ENCODE results near the gene REEP6.
"Not testable (repeated sequence)": the region's sequence is repeated elsewhere in the genome, so short reads cannot be mapped to it uniquely, and the experiment has no call there.

REEP6 gene

DNA sequence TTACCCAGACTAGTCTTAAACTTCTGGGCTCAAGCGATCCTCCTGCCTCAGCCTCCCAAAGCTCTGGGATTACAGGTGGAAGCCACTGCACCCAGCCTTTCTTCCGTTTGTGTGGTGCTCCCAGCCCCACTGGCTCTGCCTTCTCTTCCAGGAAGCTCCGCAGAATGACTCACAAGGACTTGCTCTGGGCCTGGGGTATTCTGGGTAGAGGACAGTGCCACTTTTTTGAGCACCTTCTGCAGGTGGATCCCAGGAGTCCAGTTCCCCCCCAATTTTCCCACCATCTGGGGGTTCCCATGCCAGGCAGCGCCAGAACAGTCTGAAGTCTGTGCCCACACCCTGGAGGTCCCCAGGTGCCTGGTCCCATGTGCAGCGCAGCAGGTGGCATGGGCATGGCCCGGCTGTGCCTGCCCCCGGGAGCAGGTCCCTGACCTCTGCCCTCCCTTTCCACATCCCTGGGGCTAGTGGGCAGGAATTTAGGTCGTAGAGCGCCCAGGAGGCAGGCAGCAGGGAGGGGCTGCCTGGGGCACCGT, 1.6 kb downstream of the REEP6 start:
- no peak for DNase-seq

DNA sequence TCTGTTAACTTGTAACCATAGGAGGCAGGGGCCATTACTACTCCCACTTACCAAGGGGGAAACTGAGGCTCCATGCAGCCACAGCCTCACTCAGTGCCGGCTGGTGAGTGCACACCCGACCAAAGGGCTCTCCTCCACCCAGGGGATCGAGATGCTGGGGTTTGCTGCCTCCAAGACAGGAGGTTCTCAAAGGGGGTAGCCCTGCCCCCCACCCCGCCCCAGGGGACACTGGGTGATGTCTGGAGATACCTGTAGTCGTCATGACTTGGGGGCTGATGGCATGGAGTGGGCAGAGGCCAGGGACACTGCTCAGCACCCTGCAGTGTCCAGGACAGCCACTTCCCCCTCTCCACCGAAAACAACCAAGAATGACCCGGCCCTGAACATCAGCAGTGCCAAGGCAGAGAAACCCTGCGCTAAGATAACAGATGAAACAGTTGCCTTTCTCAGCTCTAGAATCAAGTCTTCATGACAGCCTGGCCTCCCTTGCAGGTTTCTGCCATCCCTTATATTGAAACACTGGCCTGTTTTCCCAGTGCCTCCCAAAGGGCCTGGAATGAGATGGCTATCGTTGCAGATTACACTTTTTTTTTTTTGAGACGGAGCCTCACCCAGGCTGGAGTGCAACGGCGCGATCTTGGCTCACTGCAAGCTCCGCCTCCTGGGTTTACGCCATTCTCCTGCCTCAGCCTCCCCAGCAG, 3.3 kb downstream of the REEP6 start:
- no peak for DNase-seq

DNA sequence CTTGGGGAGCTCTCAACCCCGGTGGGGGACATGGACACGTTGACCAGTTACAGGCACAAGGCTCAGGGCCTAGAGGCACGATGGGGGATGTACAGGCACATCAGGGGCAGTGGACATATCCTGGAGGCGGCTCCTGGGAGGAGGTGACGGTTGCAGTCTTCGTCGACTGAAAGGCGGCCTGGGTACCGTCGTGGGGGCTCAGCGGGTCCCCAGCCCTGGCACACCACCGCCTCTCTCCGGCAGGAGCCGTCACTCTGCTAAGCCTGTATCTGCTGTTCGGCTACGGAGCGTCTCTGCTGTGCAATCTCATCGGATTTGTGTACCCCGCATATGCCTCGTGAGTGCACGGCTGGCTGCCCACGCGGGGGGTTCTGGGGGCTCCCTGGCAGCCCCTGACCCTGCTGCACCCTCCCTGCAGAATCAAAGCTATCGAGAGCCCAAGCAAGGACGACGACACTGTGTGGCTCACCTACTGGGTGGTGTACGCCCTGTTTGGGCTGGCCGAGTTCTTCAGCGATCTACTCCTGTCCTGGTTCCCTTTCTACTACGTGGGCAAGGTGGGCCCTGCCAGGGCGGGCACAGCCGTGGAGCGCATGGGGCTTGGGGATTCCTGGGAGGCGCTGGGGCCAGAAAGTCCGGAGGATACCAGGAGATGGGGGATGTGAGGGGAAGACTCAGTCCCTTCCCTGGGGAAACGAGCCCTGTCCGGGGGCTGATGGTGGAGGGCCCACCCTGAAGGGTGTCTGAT, 4.2 kb downstream of the REEP6 start:
- DNase-seq: no peak

DNA sequence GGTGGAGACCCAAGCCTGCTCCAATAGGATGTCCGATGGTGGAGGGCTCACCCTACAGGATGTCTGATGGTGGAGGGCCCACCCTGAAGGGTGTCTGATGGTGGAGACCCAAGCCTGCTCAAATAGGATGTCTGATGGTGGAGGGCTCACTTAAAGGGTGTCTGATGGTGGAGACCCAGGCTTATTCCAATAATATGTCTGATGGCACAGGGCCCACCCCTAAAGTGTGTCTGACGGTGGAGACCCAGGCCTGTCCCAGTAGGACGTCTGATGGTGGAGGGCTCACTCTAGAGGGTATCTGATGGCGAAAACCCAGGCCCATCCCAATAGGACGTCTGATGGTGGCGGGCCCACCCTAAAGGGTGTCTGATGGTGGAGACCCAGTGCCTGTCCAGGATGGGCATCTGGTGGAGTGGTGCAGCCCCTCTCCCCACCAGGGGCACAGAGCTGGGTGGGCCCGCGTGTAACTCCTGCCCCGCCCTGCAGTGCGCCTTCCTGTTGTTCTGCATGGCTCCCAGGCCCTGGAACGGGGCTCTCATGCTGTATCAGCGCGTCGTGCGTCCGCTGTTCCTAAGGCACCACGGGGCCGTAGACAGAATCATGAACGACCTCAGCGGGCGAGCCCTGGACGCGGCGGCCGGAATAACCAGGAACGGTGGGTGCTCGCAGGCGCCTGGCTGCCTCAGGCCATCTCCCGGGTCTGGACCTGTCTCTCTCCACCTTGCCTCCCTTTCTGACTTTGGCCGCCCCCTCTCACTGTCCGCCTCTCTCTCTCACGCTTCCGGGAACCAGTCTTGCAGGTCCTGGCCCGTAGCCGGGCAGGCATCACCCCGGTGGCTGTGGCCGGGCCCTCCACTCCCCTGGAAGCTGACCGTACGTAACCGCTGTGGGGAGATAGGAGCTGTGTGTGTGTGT, 5.1 kb downstream of the REEP6 start:
- DNase-seq: no peak

DNA sequence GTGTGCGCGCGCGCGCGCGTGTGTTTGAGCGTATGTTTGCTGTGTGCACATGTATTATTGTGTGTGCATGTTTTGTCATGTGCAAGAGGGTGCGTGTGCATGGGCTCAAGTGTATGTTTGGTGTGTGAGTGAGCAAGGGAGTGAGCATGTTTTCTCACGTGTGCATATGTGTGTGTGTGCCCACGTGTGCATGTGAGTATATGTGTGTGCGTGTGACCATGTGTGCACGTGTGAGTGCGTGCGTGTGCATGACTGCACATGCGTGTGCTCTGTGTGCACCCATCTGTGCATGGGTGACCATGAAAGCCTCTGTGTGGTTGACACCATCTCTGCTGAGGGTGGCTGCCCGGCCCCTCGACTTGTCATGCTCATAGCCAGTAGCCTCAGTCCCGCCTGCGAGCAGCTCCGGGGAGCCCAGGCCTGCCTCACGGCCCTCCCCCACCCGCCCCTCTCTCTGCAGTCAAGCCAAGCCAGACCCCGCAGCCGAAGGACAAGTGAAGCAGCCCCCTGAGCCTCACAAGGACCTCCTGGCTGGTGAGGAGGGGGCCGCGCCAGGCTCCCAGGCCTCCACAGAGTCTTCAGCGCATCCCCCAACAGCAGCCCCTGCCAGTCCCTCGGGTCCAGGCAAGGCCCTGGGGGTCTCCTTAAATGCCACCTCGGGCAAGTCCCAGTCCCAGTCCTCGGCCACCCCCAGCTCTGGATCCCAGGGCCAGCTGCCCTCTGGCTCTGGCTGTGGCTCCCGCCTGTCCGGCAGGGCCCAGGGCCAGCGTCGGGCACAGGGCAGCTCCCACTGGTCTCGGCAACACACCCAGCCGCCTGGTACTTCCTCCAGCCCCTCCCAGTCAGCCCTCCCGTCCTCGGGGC, 6.0 kb downstream of the REEP6 start:
- DNase-seq: no peak

DNA sequence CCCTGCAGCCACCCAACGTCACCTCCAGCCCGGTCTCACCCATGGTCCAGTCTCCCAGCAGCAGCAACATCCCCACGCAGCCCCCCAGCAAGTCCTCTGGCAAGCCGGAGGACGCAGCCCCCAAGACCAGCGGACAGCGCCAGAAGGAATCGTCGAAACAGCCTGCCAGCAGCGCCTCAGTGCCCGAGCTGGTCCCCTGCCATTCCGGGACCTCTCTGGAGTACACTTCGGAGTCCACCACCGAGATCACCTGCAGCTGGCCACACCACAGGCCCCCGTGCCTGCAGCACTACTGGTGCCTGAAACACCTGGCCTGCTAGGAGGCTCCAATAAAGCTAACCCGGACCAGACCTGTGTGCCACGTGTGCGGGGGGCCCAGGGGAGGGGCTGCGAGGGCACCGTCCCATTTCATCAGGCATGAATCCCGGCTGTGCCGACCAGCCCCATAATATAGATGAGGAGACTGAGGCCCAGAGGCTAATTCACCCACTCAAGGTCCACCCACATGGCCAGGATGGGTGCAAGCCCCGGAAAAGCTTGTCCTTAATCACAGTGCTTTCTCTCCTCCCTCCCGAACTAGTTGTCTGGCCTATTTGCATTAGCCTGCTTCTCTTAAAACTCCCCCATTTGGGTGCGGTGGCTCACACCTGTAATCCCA, 6.7 kb downstream of the REEP6 start:
- DNase-seq: no peak

DNA sequence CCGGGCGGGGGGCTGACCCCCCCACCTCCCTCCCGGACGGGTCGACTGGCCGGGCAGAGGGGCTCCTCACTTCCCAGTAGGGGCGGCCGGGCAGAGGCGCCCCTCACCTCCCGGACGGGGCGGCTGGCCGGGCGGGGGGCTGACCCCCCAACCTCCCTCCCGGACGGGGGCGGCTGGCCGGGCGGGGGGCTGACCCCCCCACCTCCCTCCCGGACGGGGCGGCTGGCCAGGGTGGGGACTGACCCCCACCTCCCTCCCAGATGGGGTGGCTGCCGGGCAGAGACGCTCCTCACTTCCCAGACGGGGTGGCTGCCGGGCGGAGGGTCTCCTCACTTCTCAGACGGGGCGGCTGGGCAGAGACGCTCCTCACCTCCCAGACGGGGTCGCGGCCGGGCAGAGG, 8.2 kb downstream of the REEP6 start:
- DNase-seq: not testable (repeated sequence)

DNA sequence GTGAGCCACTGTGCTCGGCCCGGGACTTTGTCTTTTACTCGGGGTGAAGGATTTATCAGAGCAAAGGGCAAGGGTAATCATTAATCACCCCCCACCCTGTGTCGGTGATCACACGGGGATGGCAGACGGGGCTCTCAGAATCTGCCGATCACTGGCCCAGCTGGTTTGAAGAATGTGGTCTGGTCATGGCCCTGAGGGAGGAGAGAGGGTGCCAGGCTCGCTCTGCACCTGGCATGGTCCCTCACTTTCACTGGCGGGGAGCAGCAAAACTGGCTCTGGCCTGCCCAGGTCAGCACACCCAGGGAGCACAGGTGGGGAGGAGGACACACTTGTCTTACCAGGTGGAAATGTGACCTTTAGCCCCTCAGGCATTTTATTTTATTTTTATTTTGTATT, 10.2 kb downstream of the REEP6 start:
- no peak for DNase-seq

DNA sequence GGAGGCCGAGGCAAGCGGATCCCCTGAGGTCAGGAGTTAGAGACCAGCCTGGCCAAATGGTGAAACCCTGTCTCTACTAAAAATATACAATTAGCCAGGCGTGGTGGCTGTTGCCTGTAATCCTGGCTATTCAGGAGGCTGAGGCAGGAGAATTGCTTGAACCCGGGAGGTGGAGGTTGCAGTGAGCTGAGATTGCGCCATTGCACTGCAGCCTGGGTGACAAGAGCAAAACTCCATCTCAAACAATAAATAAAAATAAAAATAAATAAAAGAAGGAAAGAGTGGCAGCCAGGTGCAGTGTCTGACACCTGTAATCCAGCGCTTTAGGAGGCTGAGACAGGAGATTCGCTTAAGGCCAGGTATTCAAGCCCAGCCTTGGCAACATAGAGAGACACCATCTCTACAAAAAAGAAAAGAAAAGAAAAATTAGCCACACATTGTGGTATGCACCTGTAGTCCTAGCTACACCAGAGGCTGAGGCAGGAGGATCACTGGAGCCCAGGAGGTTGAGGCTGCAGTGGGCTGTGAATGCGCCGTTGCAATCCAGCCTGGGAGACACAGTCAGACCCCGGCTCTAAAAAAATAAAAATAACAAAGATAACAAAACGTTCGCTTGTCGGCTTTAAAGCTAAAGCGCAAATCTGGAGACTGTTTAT, 11.6 kb downstream of the REEP6 start:
- DNase-seq: no peak

DNA sequence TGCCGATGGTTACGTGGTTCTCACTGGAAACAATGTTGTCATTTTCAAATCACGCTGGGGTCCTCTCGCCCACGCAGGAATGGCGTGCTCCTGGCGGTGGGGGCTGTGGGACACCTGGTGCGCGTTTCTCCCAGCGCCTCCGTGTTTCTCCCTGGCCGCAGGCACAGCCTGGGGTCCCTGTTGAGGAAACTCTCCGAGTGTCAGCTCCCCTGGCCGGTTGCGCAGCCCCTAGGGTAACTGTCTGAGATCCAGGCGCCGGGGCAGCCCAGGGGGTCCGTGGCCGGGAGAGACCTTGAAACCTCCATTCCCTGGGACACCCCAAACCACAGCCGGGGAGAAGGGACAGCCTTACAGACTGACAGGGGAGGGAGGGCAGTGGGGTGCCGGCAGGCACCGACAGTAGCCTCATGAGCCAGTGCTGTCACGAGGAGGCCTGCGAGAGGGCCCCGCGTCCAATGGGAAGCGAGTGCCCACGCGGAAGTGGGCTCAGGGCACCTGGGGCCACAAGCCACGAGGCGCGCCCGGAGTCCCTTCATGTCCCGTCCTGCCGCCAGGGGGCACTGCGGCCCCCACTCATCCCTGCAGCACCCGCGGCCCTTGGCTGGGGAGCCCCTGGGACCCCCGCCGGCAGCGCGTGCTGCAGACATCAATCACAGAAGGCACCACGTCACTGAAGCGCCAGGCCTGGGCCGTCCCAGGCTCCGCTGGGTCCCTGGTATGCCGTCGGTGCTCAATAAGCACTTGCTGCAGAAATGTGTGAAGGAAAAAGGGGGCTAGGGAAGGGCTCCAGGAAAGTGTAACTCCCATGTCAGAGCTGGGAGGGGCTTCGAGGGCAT, 12.3 kb downstream of the REEP6 start:
- peak; percentile 73 for DNase-seq

DNA sequence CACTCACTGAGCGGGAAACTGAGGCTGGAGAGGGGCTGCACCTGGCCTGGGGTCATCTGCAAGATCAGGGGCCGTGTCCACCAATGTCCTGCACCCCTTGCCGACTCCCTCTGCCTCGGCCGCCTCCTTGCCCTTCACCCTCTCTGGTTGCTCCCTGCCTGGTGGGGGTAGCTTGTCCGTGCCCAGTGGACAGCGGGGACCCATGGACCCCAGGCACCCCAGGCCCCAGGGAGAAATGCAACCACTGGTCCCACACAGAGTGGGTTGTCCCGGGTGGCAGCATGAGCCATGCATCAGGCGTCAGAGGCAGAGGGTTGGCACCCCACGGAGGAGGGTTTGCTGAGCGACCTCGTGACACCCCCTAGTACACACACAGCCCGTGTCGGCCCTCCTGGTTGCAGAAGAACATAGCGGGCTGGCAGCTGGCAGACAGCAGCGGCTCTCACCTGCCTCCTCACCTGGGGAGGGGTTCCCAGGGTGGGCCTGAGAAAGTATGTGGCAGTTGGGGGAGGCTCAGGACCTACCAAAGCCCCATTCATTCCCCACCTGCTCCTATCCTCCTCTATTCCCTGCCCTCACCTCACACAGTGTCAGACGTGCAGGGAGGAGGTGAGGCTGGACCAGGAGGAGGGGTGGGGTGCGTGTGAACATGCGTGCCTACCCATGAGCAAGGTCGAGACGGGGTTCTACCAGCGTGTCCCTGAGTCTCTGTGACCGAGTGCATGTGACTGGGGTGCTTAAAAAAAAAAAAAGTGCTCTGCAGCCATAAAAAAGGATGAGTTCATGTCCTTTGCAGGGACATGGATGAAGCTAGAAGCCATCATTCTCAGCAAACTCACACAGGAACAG, 13.2 kb downstream of the REEP6 start:
- DNase-seq: no peak

DNA sequence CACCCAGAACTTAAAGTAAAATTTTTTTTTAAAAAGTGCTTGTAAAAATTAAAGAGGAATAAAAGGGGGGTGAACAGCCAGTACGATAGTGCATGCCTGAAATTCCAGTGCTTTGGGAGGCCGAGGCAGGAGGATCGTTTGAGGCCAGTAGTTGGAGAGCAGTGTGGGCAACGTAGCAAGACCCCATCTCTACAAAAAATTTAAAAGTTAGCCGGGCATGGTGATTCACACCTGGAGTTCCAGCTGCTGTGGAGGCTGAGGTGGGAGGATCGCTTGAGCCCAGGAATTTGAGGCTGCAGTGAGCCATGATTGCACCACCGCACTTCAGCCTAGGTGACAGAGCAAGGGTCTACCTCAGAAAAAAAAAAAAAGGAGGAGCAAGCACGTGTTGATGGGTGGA, 14.0 kb downstream of the REEP6 start:
- DNase-seq: no peak

DNA sequence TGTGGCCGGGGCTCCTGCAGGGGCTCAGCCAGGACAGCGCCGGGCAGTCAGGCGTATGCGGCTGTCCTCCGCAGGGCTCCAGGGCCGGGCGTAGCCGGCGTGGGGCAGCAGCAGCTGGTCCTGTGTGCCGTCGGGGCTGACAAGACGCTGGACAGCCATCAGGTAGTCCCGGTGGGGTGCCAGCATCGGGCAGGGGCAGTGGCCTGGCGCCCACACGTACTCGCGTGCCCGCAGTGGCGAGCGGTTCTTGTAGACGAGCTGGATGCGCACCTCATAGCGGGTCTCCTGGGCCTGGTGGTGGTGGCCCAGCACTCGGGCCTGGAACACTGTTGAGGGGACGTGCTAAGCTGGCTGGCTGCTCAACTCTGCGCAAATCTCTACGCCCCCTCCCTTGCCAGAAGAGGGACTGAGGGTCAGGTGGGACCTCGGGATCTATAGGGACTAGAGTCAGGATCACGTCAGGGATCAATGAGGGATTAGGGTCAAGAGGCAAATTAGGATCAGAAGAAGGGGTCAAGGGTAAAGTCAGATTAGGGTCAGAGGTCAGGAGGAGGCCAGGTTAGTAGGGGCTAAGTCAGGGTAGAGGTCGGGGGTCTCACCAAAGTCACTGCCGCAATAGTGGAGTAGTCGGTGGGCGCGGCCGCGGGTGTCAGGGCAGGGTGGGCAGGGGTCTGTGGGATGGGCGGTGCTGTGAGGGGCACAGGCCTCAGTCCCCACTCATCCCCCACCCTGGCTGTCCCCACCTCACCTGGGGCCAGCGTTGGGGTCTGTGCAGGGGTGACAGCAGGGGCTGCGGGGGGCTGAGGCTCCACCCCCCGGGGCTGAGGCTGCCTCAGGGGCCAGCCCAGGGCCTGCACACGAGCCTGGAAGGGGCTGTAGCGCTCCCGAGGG, 15.3 kb downstream of the REEP6 start:
- no peak for DNase-seq

DNA sequence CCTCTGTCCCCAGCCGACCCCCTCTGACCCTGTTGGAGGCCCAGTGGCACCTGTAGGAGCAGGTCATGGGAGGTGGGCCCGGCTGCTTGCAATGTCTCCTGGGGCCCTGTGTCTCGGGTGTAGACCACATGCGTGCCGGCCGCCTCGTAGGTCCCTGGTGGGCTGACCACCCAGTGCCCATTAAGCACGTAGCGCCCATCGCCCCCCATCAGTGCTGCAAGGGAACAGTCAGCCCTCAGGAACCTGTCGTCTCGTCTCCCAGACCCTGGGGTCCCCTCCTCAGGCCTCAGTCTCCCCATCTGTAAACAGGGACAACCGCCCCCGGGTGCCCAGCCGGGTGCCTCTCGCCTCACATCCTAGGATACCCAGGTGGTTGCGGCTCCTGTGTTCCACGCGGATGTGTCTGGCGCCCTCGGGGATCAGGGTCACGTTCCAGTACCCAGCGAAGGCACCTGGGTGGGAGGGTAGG, 16.2 kb downstream of the REEP6 start:
- DNase-seq: no peak

DNA sequence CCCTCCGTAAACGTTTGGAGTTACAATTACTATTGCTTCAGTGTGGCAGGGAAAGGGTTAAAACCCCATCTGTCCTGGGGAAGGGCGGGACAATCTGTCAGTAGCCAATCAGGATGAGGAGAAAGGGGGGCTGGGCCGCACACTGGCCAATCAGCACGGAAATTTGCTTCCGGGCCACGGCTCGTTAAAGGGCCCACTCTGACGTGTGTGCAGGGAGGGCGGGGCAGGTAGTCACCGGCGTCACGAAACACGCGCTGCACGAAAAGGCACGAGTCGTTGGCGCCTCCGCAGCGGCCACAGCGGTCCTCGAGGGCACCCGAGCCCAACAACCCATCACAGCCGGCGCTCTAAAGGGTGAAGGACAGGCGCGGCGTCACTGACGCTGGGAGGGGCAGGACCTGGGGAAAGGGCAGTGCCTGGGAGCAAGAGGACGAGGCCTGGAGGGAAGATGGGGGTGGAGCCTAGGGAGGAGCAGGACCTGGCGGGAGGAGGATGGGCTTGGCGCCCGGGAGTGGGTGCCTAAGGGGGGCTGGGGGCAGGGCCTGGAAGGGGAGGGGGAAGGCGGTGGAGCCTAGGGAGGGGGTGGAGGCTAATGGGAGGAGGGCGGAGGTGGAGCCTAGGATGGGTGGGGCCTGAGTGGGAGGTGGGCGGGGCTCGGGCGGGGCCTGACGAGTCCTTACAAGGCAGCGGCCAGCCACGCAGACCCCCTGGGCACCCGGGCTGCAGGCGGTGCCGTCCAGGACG, 17.0 kb downstream of the REEP6 start:
- peak; percentile 90 for DNase-seq

DNA sequence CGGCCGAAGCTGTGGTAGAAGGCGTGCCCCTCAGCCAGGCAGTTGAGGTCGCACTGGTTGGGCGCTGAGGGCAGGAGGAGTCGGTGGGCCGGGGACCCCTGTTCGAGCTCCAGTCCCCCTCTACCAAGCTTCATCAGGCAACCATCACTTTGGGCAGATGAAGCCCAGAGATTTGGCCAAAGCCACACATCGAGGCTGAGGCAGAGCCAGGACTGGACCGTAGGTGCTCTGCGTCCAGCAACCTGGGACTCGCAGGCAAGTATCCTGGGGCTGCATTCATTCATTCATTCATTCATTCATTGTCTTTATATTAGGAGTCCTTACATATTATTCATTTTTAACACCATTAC, 17.5 kb downstream of the REEP6 start:
- DNase-seq: no peak

Data from activated naive CD4-positive, alpha-beta T cell treated with Interleukin-2 at 50 U/mL for 16 hours (primary cell).